H1 (cell line): ENCODE data around the gene CHD1. TPM values are rescaled to one million over a fixed set of nuclear protein-coding genes. Genes with fewer than 3 reads are reported as not detected.

Source experiments
- CTCF ChIA-PET: fragments of 300-600 bp; sonication (Branson Sonifier 250); formaldehyde crosslinking; loops from one replicate; lab custom pipeline; 2021; ENCODE audit not compliant: partially characterized antibody; lab: Charles Lee
- POLR2A ChIA-PET: fragments of 300-600 bp; sonication (Branson Sonifier 250); formaldehyde crosslinking; loops from one replicate; lab custom pipeline; 2021; ENCODE audit warnings: inconsistent platforms; ENCODE audit not compliant: partially characterized antibody; lab: Charles Lee
- DNase-seq, 2 experiments: peaks; one replicate each; pipeline versions ENCODE4 v3.0.0 to v3.0.0-alpha.2; 2010 to 2022; ENCODE audit warnings: low spot score in 2 of 2, low read depth in 1 of 2, mixed read lengths in 1 of 2
- FAIRE-seq: peaks from 2 replicates; lab custom pipeline; 2011; peaks lifted over from hg19 to GRCh38; lab: Jason Lieb, UNC
- H2AFZ ChIP-seq: 2 replicates; pipeline ENCODE4 v1.8.1; 2012; ENCODE audit warnings: low read length, inconsistent platforms
- H2AK5ac ChIP-seq: 2 replicates; pipeline ENCODE4 v1.6.1; 2013; ENCODE audit warnings: low read depth, low read length
- H2BK120ac ChIP-seq: replicated peaks from 2 replicates; pipeline ENCODE3; 2013; ENCODE audit warnings: low read depth, low read length, inconsistent platforms
- H2BK12ac ChIP-seq: 2 replicates; pipeline ENCODE4 v1.6.1; 2013; ENCODE audit warnings: low read depth, low read length
- H2BK15ac ChIP-seq: 2 replicates; pipeline ENCODE4 v1.6.1; 2013; ENCODE audit warnings: low read length
- H2BK20ac ChIP-seq: 2 replicates; pipeline ENCODE4 v1.6.1; 2013; ENCODE audit warnings: low read length
- H2BK5ac ChIP-seq: 2 replicates; pipeline ENCODE4 v1.6.1; 2013; ENCODE audit warnings: low read depth, low read length
- H3K14ac ChIP-seq: 2 replicates; pipeline ENCODE4 v1.6.1; 2013; ENCODE audit warnings: inconsistent platforms; ENCODE audit not compliant: insufficient read length
- H3K18ac ChIP-seq: 2 replicates; pipeline ENCODE4 v1.6.1; 2013; ENCODE audit warnings: low read length; ENCODE audit errors: extremely low read depth
- H3K23ac ChIP-seq: 2 replicates; pipeline ENCODE4 v1.6.1; 2013; ENCODE audit warnings: inconsistent platforms; ENCODE audit not compliant: insufficient read length
- H3K23me2 ChIP-seq: 2 replicates; pipeline ENCODE4 v1.6.1; 2013; ENCODE audit warnings: low read depth, low read length
- H3K27ac ChIP-seq: 2 replicates; pipeline ENCODE4 v1.6.1; 2011; ENCODE audit warnings: low read depth, low read length, inconsistent platforms
- H3K27me3 ChIP-seq, 4 experiments: replicated peaks in 1 of 4; 1 replicate in 1 of 4; 2 replicates in 3 of 4; pipeline versions ENCODE4 v1.6.1 to v1.8.1; 2011 to 2013; ENCODE audit warnings: low read length in 3 of 4, mild to moderate bottlenecking in 3 of 4, inconsistent platforms in 2 of 4, mixed read lengths in 2 of 4, moderate library complexity in 1 of 4; ENCODE audit not compliant: control insufficient read depth in 3 of 4, insufficient read depth in 3 of 4; ENCODE audit errors: extremely low read depth in 1 of 4
- H3K36me3 ChIP-seq, 4 experiments: 2 replicates each; pipeline versions ENCODE4 v1.6.1 to v1.8.1; 2011 to 2013; ENCODE audit warnings: mild to moderate bottlenecking in 4 of 4, low read length in 3 of 4, moderate library complexity in 2 of 4, control low read depth in 1 of 4, inconsistent platforms in 1 of 4; ENCODE audit not compliant: insufficient read depth in 4 of 4, control insufficient read depth in 2 of 4
- H3K4ac ChIP-seq: replicated peaks from 2 replicates; pipeline ENCODE3; 2013; ENCODE audit warnings: low read length, low read depth, mixed read lengths, inconsistent platforms; ENCODE audit not compliant: insufficient read length
- H3K4me1 ChIP-seq, 4 experiments: replicated peaks in 1 of 4; 1 replicate in 1 of 4; 2 replicates in 3 of 4; pipeline versions ENCODE4 v1.6.1 to v1.8.1; 2011 to 2013; ENCODE audit warnings: low read length in 3 of 4, inconsistent platforms in 2 of 4, mixed read lengths in 1 of 4; ENCODE audit not compliant: insufficient read depth in 4 of 4, control insufficient read depth in 3 of 4
- H3K4me2 ChIP-seq, 2 experiments: 2 replicates each; pipeline versions ENCODE4 v1.6.1 to v1.8.1; 2011 to 2013; ENCODE audit warnings: low read depth in 2 of 2, low read length in 2 of 2, control low read depth in 1 of 2, inconsistent platforms in 1 of 2, mild to moderate bottlenecking in 1 of 2; ENCODE audit not compliant: insufficient read depth in 1 of 2
- H3K4me3 ChIP-seq, 4 experiments: fragments of 200-600, 300-600 bp in 1 of 4; sonication (generic), shearing (Covaris generic), sonication (Bioruptor Twin) in 1 of 4; 2 replicates each; pipeline versions ENCODE4 v1.5.1 to v1.8.1; 2011 to 2016; ENCODE audit warnings: low read length in 4 of 4, low read depth in 3 of 4, control low read depth in 2 of 4, inconsistent platforms in 2 of 4, mild to moderate bottlenecking in 2 of 4, mixed read lengths in 1 of 4, moderate library complexity in 1 of 4; ENCODE audit not compliant: insufficient read depth in 2 of 4; ENCODE audit errors: extremely low read depth in 1 of 4
- H3K56ac ChIP-seq: replicated peaks from 2 replicates; pipeline ENCODE3; 2013; ENCODE audit warnings: low read depth, mild to moderate bottlenecking, mixed read lengths, low read length, inconsistent platforms; ENCODE audit not compliant: insufficient read length
- H3K79me1 ChIP-seq: 2 replicates; pipeline ENCODE4 v1.6.1; 2013; ENCODE audit warnings: low read depth, low read length, control low read depth
- H3K79me2 ChIP-seq, 2 experiments: 2 replicates each; pipeline versions ENCODE4 v1.6.1 to v1.8.1; 2012 to 2013; ENCODE audit warnings: low read length in 2 of 2, mild to moderate bottlenecking in 2 of 2, inconsistent platforms in 1 of 2; ENCODE audit not compliant: insufficient read depth in 2 of 2, control insufficient read depth in 1 of 2
- H3K9ac ChIP-seq, 4 experiments: replicated peaks in 1 of 4; 1 replicate in 1 of 4; 2 replicates in 3 of 4; pipeline versions ENCODE4 v1.6.1 to v1.8.1; 2011 to 2013; ENCODE audit warnings: low read depth in 3 of 4, low read length in 3 of 4, control low read depth in 2 of 4, mild to moderate bottlenecking in 2 of 4, moderate library complexity in 2 of 4, inconsistent platforms in 1 of 4; ENCODE audit errors: extremely low read depth in 1 of 4
- H3K9me3 ChIP-seq, 2 experiments: 2 replicates each; pipeline versions ENCODE4 v1.6.1 to v1.8.1; 2012 to 2013; ENCODE audit warnings: mild to moderate bottlenecking in 2 of 2, moderate library complexity in 2 of 2, control low read depth in 1 of 2, inconsistent platforms in 1 of 2, low read depth in 1 of 2, low read length in 1 of 2, mixed read lengths in 1 of 2; ENCODE audit not compliant: insufficient read depth in 2 of 2
- H4K20me1 ChIP-seq, 2 experiments: replicated peaks in 1 of 2; 2 replicates each; pipeline versions ENCODE3 to v1.8.1; 2011 to 2013; ENCODE audit warnings: inconsistent platforms in 2 of 2, low read length in 2 of 2, mild to moderate bottlenecking in 1 of 2; ENCODE audit not compliant: insufficient read depth in 2 of 2, control insufficient read depth in 1 of 2
- H4K5ac ChIP-seq: 2 replicates; pipeline ENCODE4 v1.6.1; 2013; ENCODE audit warnings: low read length, low read depth, mixed read lengths, inconsistent platforms; ENCODE audit not compliant: insufficient read length
- H4K8ac ChIP-seq: 2 replicates; pipeline ENCODE4 v1.8.0; 2013; ENCODE audit warnings: mild to moderate bottlenecking, moderate library complexity, low read length, inconsistent platforms; ENCODE audit not compliant: insufficient read depth; ENCODE audit errors: extremely low read depth
- H4K91ac ChIP-seq: replicated peaks from 2 replicates; pipeline ENCODE3; 2013; ENCODE audit warnings: low read length, mixed read lengths, inconsistent platforms; ENCODE audit not compliant: insufficient read length
- KDM4A ChIP-seq: IDR thresholded peaks from one replicate; pipeline ENCODE4 v1.7.1; 2012; ENCODE audit warnings: low read depth, mild to moderate bottlenecking, moderate library complexity, low read length, inconsistent platforms; ENCODE audit not compliant: severe bottlenecking
- RNF2 ChIP-seq: fragments of 200-900, 300-1000 bp; sonication (generic); IDR thresholded peaks from 2 replicates; pipeline ENCODE4 v1.7.1; 2016; ENCODE audit warnings: borderline replicate concordance, low read depth, mild to moderate bottlenecking, antibody characterized with exemption, low read length; ENCODE audit not compliant: poor library complexity, severe bottlenecking; ENCODE audit errors: missing control alignments
- SP4 ChIP-seq: IDR thresholded peaks from 2 replicates; pipeline ENCODE4 v1.6.1; 2012; ENCODE audit warnings: low read length, inconsistent platforms
- WGBS, 2 experiments: shearing (Covaris generic) in 1 of 2; methylation state at CpG; one replicate each; pipeline versions ENCODE4 v1.1.6 to v1.1.7; 2013 to 2015; ENCODE audit warnings: low lambda C conversion rate in 2 of 2, mixed read lengths in 2 of 2, inconsistent platforms in 1 of 2, low coverage in 1 of 2, missing lambda C conversion rate in 1 of 2; ENCODE audit not compliant: insufficient replicate concordance in 2 of 2, insufficient coverage in 1 of 2, insufficient read length in 1 of 2; ENCODE audit errors: extremely low coverage in 1 of 2, missing lambda C conversion rate in 1 of 2; 5-methylcytosine and 5-hydroxymethylcytosine counted together
- polyA plus RNA-seq, 7 experiments: library from polyadenylated mRNA; depleted of rRNA in 3 of 7; stranded (reverse) in 5 of 7; unstranded in 2 of 7; fragments of >200 nt in 5 of 7; fragments of 200-250 nt in 2 of 7; gene quantifications; 1 replicate in 5 of 7; 2 replicates in 1 of 7; 4 replicates in 1 of 7; pipeline versions ENCODE4 v1.2.1 to v1.2.3, GENCODE V29; 2011 to 2013; ENCODE audit warnings: missing spikeins in 2 of 7, mixed read lengths in 2 of 7
- total RNA-seq: library from RNA; stranded (reverse); fragmentation: NEBNext Ultra II Directional; extraction: Animal tissue kit (Norgen Biotek cat#: 25700); gene quantifications from 2 replicates; pipeline ENCODE4 v1.2.1, GENCODE V29; 2021

Gene CHD1
- total and polyA plus RNA-seq, 2 of the 8 experiments (the other 6 are each of a cell fraction or from before 2014, with no cell fraction given), result 15.6 to 53.0 TPM

GRCh38 chr5:98827588-98828284, 101.1 kb downstream of the CHD1 start:
- H3K4ac ChIP-seq, result no peak overlapping the region
- H3K14ac ChIP-seq, result no peak overlapping the region
- H3K56ac ChIP-seq, result no peak overlapping the region
- FAIRE-seq, result no peak
- H3K4me2 ChIP-seq, result no peak overlapping the region
- 83% methylated on average over 7 of the region's 7 CpGs; no CpG with 5 or more reads in 1 of the 2 experiments for WGBS, 2 experiments
- DNase-seq, result no peak
- H4K91ac ChIP-seq, result no peak overlapping the region
- no peaks in the 10 kb centered on the region for H4K20me1 ChIP-seq
- 0 out of 2 replicates have a peak overlapping the region, but pooled peaks have one; percentile 11 for H2BK12ac ChIP-seq
- H3K79me1 ChIP-seq, result no peaks in the 10 kb centered on the region
- H3K9me3 ChIP-seq, result no peaks in the 10 kb centered on the region
- no peak overlapping the region for H2BK20ac ChIP-seq
- no peak overlapping the region for H3K27ac ChIP-seq
- H3K27me3 ChIP-seq, result no peaks in the 10 kb centered on the region
- H2AFZ ChIP-seq, result no peak overlapping the region
- no peak overlapping the region for H3K23ac ChIP-seq
- no peaks in the 10 kb centered on the region for H3K23me2 ChIP-seq
- H2BK5ac ChIP-seq, result no peak overlapping the region
- no peak overlapping the region for H4K5ac ChIP-seq
- H2BK15ac ChIP-seq, result no peak overlapping the region
- ChIA-PET CTCF (interaction anchor here (0.6 to 3.9 kb wide), 6 partner anchors 8 to 1530 kb away, joined by 3 to 18 read pairs (median 4); no protein-coding TSS in a partner anchor), POLR2A (no interaction called here)
- no peaks in the 10 kb centered on the region for H3K36me3 ChIP-seq
- no peak overlapping the region for H2AK5ac ChIP-seq
- no peak overlapping the region for H3K9ac ChIP-seq
- H4K8ac ChIP-seq, result no peak overlapping the region
- H3K79me2 ChIP-seq, result no peaks in the 10 kb centered on the region
- H3K4me1 ChIP-seq, result no peaks in the 10 kb centered on the region; a peak in 1 of 7 replicates
- H3K4me3 ChIP-seq, result no peak overlapping the region
- no peak overlapping the region for H2BK120ac ChIP-seq
- no peak overlapping the region for H3K18ac ChIP-seq
- TF ChIP-seq RNF2 (no peak), KDM4A (no peak), SP4 (no peak)
